ENCODE data around the gene BACE2.
"Not testable (repeated sequence)": the region's sequence is repeated elsewhere in the genome, so short reads cannot be mapped to it uniquely, and the experiment has no call there.

BACE2 gene

DNA sequence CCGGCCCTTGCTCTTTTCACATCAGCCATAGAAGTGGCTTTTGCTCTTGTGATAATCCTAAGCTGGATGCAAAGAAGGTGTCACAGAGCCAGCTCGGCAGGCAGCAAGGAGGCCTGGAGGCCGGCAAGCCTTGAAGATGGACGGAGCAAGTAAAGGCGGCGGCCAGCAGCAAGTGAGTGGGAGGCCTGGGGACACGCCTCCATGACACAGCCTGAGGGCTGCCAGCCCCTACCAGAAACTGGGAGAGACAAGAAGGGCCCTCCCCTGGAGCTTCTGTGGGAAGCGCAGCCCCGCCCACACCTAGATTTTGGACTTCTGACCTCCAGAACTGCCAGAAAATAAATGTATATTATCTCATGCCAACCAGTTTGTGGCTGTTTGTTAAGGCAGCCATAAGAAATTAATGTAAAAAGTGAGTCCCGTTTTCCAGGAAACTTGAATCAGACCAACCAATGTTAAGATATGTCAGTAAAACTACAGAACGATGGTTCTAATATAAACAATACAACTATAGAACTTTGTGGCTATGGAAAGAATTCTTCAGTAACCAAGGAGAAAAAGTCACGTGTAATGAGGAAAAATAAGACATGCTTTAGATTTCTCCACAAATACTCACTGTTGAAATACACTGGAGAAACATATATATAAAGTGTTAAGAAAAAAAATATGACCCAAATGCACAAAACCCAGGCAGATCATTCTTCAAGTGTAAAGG lies 49.9 kb downstream of the BACE2 start:
- DNase-seq, result no peak

DNA sequence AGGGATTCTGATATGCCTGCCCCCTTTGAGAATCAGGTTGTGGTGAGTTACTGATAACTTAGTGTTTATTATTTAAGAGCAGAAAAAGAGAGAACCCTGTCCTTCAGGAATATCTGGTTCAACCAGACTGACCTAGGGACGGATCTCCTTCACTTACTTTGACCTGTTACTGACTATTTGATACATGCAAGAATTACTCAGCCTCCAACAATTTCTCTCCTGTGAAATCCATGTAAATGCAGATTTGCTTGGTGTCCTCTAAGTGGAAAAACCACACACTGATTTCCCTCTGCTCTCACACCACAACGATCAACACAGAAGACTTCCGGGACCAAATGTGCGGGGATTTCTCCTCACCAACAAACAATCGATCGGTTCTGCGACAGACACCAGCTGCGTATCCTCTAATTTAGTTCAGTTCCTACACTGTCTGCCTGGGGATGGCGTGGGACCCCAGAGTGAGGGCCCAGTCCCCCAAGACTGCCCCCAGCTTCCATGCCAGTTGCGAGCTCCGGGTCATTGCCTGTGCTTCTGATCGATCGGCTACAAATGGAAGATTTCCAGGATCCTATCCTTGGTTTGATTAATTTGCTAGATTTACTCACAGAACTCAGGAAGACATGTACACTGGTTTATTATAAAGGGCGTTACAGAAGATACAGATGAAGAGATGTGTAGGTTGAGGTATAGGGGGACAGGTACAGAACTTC lies 51.7 kb downstream of the BACE2 start:
- no peak for DNase-seq

DNA sequence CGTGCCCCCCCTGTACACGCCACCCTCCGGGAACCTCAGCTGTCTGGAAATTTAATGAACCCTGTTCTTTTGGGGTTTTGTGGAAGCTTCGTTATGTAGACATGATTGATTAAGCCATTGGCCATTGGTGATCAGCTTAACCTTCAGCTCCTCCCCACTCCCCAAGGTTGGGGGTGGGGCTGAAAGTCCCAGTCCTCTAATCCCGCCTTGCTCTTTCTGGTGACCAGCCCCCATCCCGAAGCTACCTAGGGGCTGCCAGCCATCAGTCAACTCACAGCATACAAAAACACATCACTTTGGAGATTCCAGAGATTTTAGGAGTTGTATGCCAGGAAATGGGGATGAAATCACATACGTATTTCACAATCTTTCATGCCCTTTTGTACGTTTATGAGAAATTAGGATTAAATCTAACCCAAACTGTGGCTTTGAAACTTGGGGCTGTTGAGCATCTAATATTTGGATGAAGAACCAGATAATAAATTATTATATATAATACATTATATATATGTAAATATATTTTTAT lies 52.3 kb downstream of the BACE2 start:
- DNase-seq, result no peak

DNA sequence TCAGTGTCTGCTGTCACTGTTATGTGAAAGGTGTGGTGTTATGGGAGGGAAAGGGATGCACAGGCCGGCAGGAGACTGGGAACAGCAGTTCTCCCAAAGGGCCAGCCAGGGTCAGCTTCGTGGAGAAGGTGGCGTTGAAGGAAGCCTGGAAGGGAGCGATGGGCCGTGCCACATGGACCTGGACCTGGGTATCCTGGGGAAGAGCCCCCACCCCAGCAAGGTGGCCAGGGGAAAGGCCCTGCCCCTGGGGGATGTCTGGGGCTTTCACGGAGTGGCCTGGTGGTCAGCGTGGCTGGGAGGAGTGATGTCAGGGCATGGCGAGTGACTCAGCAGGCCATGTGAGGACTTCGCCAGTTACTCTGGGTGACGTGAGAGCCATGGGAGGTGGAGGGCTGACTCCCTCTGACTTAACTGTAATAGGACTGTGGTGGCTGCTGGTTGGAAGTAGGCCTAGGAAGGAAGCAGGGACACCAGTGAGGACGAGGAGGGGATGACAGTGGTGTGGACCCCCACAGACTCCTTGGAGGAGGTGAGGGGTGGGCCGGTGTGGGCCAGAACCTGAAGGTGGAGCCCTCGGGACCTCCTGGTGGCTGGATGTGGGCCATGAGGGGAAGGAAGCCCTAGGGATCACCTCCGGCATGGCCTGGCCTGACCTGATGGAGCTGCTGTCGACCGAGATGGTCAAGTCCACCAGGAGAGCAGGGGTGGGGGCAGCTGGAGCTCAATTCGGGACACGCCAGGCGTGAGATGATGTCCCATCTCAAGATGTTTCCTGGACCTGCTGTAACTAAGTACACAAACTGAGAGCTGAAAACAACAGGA lies 54.5 kb downstream of the BACE2 start:
- no peak for DNase-seq

DNA sequence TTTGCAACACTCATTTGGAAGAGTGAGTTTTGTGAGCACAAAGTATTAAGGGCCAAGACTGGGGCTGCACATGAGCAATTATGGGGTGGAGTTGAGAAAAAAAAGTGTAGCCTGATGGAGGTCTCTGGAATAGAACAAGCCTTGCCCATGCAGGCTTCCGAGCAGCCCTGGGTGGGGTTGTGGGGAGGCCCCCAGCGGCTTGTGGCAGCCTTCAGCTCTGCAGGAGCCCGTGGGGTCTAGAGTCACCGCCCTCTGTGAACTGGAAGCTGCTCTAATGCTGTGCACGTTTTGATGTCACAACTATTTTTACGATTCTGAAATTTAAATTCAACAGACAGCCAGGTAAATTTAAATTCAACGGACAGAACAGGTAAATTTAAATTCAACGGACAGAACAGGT lies 58.9 kb downstream of the BACE2 start:
- DNase-seq, result no peak

DNA sequence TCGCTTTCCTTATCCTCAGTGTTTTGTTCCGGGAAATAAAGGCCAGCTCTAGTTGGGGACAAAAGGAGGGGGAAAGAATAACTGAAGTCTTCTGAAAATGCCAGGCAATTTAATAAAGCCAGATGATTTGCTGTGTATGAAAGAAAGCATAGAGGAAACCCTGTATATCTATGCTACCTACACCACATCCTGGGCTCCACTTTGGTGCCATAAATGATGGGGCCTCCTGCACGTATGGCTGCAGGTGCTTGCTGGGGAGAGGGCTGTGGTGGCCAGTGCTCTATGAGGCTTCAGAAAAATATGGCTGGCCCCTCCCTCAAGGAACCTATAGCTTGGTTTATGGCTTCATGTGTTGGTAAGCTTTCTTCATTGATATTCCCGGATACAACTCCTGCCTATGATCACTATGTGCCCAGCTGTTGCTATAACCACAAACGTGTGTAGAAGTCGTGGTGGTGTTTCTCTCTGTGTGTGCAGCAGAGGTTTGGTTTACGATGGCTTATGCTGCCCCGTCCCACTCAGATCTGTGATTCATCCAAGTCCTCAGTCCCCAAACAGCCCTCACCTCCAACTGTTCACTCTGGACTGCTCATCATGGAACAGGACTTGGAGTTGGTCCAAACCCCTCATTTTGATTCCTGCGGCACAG lies 59.5 kb downstream of the BACE2 start:
- DNase-seq, result no peak

DNA sequence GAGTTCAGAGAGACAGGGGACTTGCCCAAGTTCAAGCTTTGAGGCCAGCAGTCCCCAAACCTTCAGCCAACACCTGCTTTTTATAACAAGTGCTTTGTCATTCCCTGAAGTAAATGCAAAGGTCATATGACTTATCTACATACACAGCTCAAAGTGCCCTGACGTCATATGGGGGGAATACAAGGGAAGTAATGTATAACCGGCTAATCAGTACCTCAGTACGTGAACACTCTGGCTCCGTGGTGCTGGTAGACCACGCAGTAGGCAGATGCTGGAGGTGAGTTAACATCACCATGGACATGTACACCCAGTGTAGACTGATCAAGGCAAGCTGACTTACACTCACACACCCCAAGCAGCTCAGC lies 60.0 kb downstream of the BACE2 start:
- DNase-seq, result no peak

DNA sequence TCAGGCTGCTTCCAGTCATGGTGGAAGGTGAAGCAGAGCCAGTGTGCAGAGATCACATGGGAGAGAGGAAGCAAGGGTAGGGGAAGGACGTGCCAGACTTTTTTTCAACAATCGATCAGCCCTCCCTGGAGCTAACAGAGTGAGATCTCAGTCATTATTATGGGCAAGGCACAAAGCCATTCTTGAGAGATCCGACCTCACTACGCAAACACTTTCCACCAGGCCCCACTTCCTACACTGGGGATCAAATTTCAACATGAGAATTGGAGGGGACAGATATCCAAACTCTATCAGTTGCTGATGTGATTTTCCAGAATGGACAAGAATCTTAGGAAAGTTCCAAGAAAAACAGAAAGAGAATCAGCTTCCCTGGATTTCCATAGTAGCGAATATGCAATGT lies 60.5 kb downstream of the BACE2 start:
- no peak for DNase-seq

DNA sequence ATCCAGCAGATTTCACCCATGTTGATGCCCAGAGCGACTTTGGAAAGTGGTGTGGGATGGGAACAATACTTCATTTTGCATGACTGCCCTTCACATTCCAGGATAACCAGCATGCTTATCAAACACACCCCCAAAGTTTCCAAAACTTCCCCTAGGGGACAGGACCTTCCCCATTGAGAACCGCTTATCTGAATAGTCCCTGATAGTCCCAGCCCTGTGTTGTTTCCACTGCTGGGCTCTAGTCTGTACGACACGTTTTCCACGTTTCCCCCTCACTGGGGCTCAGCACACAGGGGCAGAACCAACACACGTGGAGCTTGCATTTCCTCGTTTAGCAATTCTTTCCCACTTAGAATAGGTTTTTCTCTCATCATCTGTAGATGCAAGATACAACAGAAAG lies 61.0 kb downstream of the BACE2 start:
- DNase-seq, result no peak

DNA sequence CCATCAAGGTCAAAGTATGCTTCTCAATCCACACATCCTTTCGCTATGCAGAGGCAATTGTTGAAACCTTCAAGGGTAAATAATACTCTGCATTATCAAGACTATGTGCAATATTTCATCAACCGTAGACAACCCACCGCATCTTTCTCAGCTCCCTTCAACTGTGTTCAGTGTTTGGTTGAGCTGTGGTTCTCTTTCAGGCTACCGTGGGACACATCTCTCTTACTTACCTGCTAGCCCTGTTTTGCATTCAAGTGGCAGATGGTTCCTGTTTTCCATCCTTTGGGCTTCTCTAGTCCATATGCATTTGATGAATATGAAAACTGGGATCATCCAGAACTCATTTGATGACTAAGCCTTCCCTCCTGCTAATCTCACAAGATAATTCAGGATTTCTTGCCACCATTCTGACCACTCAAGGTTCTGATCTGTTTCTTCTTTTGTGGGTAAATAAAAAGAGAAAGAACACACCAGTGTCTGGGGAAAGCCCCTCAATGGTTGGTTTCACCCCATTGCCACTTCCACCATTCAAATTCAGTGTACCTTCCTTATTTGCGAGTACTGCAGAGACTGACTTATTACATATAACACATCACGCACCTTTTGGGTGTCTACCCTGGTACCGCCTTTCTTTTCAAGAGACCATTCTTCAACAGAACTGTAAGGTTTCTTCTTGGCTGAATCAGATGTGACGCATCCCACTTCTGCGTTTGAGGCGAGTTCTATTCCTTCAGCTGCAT lies 61.7 kb downstream of the BACE2 start:
- no peak for DNase-seq

DNA sequence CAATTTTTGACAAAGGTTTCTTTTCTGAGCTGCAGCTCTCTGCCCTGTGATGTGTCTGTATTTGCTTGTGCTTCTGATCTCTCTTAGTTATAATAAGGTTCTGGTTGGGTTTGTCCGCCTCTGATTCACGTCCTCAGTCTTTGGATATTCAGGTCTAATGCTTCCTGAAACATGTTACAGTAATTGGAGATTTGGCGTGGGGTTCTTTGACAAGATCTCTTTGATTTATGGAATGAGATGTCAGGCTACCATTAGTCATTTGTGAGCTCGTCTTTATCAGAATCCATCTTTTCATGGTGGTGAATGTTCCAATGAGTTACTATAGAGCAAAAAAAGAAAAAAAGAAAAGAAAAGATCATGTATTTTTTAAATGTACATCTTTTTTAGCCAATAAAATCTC lies 62.5 kb downstream of the BACE2 start:
- no peak for DNase-seq

DNA sequence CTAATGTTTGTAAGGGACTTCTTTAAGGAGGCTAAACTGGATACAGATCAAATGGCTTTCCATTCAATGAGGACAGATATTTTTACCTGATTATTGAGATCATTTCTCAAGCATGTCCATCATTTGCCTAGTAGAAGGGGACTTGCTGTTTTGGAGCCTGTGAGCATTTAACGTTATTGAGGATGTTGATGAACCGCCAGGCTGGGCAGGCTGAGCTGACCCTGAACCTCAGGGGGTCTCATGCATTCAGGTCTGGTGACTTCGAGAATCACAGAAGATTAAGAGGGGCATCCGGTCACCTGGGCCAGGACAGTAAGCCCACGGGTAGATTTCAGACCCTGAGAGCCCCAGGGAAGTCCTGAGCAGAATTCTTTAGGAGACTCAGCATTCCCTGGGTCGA lies 63.1 kb downstream of the BACE2 start:
- no peak for DNase-seq

DNA sequence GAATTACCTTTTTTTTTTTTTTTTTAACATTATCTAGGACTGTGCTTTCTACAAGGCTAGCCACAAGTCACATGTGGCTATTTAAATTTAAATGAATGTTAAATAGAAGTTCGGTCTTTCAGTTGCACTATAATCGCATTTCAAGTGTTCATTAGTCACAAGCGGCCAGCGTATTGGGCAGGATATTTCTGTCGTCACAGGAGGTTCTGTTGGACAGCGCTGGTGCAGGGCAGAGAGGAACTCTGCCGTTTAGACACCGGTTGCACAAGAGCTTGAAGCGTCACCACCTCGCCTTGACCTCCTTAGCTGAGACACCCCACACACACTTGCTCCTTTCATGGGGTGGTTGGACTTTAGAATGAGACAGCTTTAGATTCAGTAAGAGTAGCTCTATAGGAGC lies 64.1 kb downstream of the BACE2 start:
- no peak for DNase-seq

DNA sequence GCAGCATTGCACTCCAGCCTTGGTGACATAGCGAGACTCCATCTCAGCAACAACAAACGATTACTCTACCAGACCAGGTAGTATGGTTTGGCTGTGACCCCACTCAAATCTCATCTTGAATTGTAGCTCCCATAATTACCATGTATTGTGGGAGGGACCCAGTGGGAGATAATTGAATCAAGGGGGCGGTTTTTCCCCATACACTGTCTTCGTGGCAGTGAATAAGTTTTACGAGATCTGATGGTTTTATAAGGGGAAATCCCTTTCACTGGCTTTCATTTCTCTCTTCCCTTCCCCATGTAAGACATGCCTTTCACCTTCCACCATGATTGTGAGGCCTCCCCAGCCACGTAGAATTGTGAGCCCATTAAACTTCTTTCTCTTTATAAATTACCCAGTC lies 66.0 kb downstream of the BACE2 start:
- no peak for DNase-seq

DNA sequence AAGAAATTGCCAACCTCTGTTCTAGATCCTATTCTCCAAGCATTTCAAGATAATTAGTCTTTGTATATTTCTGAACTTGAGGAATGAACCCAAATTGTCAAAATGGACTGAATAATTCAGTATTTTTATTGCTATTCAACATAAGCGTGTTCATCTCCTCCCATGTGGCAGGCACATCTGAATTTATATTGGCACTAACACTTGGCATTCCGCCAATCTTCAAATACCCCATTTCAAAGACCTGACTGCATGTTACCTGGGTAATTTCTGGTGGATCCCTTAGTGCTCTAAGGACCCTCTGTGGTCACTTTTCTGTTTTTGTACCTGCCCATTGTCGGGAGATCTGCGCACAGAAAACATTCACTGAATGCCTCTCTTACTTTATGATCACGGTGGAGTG lies 66.6 kb downstream of the BACE2 start:
- DNase-seq, result no peak

DNA sequence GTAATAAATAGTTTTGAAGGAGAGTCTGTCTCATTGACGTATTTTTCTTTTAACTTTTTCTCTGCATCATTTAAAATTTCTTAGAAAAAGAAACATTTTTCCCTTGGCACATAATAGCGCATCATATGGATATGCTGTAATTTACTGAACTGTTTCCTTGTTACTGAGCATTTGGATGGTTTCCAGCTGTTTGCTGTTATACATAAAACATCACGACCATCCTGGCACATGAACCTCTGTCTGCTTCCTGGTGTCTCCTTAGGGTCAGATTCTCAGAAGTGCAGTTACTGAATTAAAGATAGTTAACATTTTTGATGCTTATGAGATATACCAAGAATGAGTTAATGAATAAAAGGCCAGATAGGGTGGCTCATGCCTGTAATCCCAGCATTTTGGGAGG lies 67.2 kb downstream of the BACE2 start:
- no peak for DNase-seq

DNA sequence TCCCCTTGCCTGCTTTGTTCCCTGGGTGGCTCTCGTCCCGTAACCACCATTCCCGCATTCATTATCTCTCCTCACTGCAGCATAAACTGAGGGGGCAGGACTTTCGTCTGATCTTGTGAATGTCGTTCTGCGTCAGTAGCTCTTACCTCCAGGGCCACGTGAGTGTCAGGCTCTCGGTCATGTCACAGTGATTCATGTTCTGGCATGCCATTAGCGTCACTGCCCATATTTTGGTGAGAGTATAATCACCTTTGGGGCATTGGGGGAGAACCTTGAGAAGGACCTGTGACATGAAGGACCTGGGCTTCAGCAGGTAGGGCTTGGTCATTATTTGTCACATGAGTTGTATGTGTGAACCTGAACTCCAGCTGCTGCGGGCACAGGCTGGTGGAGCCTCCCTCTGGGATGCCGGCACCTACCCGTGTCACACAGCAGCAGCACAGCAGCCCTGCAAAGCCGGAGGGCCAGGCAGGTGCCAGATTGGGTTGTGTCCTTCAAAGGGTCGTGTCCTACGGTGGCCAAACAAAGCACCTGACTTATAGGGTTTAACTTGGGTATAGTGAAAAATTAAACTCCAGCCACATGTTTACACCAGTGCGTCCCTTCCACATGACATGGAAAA lies 68.5 kb downstream of the BACE2 start:
- DNase-seq, result no peak

DNA sequence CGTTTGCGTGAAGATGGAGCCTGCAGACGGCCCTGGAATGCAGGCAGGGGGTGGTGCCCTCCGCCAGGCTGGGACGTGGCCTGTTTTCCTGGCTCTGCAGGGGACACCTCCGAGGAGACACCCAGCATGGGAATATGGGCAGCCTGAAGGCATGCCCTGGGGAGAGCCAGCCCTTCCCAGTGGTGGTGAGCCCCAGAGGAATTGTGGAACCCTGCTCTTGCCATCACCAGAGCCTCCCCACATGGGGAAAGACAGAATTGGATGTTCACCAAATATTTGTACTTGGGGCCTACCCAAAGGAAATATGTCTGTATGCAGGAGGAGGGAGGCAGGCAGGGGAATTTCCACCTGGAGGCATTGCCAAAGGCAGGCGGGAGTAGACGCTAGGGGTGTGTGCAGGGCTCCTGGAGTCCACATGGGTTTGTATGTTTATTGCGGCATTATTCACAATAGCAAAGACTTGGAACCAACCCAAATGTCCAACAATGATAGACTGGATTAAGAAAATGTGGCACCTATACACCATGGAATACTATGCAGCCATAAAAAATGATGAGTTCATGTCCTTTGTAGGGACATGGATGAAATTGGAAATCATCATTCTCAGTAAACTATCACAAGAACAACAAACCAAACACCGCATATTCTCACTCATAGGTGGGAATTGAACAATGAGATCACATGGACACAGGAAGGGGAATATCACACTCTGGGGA lies 70.3 kb downstream of the BACE2 start:
- not testable (repeated sequence) for DNase-seq

DNA sequence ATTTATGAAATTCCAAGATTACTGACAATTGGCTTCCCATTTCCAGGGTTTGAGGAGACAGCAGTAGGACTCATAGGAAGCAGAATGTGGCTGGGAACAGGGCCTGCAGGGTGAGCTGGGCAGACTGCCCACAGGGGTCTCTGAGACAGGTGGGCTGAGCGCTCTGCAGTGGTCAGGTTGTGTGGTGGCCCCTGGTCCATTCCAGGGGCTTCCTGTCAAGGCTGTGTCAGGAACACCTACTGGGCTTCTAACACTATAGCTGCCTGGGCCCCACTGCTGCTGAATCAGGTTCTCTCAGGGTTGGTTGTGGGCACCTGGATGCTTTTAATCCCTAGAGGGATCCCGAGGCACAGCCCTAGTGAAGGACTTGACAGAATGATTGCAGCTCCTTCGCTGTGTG lies 72.1 kb downstream of the BACE2 start:
- no peak for DNase-seq

DNA sequence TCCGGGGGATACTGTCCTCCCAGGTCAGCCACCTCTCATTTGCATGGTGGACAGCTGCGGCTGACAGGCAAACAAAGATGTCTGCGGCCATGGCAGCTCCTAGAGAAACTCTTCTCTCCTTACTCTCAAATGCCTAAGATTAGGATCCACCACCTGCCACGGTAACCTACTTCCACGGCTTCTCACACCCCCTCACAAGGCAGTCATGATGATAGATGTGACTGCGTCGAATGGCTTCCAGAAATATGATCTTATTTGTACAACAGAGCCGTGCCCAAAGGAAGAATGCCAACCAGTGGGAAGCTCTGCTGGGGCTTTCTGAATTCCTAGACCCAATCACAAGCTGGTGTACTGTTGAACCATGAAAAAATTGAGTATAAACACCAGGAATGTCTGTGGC lies 73.4 kb downstream of the BACE2 start:
- DNase-seq, result no peak

DNA sequence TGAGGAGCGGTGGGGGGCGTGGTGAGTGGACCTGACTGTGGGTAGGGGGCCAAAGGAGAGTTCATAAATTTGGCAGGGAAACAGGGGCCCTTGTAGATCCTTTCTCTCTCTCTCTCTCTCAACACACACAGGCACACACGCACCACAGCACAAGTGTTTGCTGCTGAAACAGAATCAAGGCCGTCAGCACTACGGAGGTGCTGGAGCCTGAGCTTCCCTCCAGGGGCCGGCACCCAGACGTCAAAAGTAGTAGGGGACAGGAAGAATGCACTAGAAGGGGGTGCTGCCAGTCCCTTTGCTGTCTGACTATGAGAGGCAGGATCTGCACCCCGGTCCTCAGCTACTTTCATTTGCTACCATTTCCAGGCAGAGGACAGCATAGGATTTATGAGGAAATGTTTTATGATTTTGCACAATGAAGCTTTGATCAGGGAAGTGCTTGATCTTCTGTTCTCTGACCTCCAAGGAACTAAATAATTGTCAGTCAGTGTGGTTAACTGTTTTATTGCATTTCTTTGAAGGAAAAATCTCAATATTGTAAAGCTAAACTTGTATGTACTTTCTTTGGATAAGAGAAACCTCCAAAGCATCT lies 74.4 kb downstream of the BACE2 start:
- DNase-seq, result no peak
